LHCN-M2 (cell line): ENCODE measurements around the gene CHIA. TPM values are rescaled to one million over a fixed set of nuclear protein-coding genes. Genes with fewer than 3 reads are reported as not detected.
"Not testable (repeated sequence)": the region's sequence is repeated elsewhere in the genome, so short reads cannot be mapped to it uniquely, and the experiment has no call there.

Source experiments
- DNase-seq: peaks from one replicate; pipeline ENCODE4 v3.0.0-alpha.2; 2012; ENCODE audit warnings: low read depth
- total RNA-seq: library from RNA; depleted of rRNA; stranded (reverse); fragments of >200 nt; gene quantifications from 2 replicates; pipeline ENCODE4 v1.2.3, GENCODE V29; 2014

The CHIA gene
- total RNA-seq, 1 experiment from 2014 or later, result not detected

DNA sequence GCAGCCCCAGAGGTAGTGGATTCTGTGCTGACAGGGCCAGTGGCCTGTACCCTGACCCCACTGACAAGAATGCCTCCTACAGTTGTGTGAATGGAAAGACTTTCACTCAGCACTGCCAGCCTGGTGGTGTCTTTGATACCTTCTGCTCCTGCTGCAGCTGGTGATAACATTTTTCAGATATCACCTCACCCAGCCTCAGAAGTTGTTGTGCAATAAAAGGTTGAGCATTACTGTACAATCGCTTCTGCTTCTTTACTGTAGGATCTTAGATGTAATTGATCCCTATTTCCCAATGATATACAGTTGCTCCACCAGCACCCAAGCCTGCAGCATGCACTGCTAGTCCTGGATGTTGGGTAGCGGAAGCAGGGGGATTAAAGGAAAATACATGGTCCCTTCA lies 4.8 kb upstream of the CHIA start:
- no peak for DNase-seq

DNA sequence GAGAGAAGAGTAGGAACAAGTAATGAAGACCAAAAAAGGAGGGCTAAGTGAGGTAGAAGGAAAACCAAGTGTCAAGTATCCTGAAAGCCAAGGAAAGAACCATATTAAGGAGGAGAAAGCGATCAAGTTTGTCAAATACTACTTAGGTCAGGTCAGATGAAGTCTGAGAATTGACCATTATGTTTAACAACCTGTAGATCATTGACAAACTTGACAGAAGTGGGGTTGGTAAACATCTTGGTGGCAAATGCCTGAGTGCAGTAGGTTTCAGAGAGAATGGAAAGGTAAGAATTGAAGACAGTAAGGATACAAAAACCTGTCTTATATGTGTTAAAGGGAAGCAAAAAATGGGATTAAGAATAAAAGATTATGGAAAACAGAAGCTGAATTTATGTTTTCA lies 3.7 kb upstream of the CHIA start:
- no peak for DNase-seq

DNA sequence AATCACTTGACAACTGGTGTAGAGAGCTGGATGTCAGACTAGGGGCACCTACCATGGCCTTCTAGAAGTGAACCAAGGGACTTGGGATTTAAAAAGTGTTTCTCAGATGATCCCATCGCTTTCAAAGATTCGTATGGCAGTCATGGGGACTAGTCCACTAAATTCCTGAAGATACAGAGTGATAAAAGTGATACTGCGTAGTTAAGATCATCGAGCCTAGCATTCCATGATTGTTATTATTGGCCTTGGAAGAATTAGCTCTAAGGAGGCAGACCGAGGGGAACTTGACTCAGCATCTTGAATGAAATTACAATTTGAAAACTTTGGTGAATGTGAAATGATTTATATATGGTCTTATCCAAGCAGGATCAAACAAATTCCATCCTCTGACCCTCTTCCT lies 1.3 kb upstream of the CHIA start:
- DNase-seq, result no peak

DNA sequence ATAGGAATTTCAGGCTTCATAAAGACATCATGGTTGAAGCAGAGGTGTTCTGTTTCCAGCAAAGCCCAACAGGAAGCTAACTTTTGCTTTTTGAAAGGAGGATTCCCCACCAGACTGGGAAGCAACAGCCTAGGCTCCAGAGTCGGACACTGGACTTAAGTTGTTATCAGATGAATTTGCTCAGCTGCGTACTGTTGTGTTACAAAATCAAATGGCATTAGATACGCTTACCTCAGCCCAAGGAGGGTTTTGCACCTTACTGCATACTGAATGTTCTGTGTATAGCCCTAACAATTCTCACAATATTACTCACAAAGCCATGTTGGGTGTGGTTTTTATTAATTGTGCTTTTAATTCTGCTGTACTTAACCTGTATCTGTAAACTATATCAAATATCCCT lies 547 bp upstream of the CHIA start:
- DNase-seq, result no peak

DNA sequence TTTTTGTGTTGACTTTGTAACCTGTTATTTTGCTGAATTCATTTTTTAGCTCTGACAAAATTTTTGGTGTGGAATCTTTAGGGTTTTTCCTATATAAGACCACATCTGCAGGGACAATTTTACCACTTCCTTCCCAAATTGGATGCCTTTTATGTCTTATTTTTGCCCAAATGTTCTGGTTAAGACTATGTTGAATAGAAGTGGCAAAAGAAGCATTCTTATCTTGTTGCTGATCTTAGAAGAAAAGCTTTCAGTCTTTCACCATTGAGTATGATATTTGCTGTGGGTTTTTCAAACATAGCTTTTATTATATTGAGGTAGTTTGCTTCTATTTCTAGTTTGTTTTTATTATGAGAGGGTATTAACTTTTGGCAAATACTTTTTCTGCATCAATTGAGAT lies 3.7 kb downstream of the CHIA start:
- DNase-seq, result no peak

DNA sequence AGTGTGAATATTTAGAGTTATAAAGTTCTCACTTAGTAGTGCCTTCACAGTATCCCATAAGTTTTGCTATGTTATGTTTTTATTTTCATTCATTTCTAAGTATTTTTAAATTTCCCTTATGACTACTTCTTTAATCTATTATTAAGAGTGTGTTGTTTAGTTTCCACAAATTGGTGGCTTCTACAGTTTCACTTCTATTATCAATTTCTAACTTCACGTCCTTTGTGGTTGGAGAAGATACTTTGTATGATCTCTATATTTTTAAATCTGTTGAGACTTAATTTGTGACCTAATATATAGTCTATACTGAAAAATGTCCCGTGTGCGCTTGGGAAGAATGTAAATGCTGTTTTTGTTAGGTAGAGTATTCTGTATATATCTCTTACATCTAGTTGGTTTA lies 11.7 kb downstream of the CHIA start:
- DNase-seq, result no peak

DNA sequence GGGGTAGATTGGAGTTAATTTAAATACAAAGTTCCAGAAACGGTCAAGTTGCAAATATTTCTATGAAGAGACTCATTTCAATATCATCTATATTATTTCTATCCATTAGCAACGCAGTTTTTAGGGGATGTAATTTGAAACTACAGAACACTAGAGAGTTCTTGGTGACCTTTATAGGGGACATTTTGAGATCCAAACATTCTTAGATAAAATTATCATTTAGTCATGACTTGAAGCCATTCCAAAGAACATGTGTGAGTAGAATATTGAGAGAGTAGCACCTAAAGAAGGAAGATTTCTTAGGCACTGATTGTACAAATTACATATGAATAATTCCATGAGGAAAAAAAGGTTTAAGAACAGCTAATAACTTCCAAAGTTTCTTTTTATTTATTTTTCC lies 19.0 kb downstream of the CHIA start:
- DNase-seq, result no peak

DNA sequence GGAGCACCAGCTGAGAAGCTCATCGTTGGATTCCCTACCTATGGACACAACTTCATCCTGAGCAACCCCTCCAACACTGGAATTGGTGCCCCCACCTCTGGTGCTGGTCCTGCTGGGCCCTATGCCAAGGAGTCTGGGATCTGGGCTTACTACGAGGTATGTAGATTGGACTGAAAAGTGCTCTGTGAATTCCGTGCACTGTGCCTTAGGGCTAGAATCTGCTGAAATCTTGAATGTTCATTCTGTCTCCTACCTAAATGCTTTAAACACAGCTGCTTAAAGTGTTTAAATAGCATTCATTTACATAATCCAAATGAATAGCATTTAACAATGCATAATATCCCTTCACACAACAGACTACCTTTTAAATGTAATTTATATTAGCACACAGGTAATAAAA lies 27.9 kb downstream of the CHIA start:
- no peak for DNase-seq

DNA sequence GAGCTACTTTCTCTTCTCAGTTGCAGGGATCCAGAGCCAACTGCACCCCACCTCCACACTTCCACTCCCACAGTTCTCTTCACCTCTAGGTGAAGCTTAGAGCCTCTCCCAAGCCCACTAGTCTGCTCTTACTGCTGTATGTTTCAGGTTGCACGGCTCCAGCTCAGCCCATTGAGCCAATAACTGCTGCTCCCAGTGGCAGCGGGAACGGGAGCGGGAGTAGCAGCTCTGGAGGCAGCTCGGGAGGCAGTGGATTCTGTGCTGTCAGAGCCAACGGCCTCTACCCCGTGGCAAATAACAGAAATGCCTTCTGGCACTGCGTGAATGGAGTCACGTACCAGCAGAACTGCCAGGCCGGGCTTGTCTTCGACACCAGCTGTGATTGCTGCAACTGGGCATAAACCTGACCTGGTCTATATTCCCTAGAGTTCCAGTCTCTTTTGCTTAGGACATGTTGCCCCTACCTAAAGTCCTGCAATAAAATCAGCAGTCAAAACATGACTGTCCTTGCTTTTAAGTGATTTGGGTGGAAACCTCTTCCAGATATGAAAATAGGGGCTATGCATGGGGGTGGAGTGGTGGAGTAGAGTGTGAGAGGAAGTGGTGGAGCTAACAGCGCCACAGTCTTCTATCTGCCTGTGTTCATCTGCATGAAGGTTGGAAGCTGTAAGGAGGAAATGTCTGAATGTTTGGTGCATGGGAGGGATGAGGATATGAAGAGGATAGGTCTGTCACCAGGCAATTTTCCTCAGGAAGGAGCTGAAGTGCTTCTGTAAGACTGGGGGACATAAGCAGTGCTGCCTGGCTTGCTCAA lies 29.6 kb downstream of the CHIA start:
- DNase-seq, result peak; percentile 18

DNA sequence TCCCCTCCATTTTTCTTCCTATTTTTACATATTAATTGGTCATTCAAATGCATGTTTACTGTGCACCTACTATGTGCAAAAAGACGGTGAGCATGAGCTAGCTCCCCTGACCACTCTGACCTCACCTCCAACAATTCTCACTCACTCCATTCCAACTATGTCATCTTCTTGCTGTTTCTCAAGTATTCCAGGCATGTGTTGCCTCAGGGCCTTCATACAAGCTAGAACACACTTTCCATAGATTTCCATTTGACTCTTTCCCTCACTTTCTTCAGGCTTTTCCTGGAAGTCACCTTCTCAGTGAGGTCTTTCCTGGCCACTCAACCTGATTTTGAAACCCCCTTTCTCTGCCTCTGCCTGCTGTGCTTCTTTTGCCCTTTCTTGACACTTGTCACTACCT lies 32.6 kb downstream of the CHIA start:
- DNase-seq, result no peak

DNA sequence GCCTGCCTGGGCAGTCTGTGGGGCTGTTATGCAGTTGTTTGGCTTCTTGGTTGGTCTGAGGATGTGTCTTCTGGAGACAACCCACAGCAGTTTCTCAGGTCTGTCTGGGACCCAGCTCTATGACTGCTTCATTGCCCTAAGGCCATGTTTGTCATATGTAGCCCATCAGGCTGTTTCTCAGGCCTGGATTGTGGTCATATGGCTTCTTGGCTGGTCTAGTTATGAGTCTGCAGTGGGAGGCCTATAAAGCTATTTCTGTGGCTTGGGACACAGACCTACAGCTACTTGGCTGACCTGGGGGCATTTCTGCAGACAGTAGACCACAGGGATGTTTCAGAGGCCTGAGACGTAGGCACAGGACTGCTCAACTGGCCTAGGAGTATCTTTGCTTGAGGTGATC lies 41.5 kb downstream of the CHIA start:
- no peak for DNase-seq

DNA sequence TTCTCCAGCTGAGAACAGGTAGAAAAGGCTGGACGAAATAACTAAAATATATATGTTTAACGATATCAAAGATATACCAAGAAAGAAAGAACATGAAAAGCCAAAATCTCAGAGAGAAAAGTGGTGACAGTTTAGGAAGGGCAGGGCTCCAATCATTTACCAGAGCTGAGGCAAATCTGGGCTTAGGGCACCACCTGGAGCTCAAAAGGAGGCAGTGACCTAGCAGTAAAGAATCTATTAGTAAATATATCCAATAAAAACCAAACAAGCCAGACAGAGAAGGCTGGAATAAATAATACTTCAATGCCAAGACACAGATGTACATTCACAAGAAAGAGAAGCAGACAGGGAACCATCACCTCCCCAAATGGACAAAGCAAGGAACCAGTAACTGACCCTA lies 43.5 kb downstream of the CHIA start:
- DNase-seq, result peak; percentile 18

DNA sequence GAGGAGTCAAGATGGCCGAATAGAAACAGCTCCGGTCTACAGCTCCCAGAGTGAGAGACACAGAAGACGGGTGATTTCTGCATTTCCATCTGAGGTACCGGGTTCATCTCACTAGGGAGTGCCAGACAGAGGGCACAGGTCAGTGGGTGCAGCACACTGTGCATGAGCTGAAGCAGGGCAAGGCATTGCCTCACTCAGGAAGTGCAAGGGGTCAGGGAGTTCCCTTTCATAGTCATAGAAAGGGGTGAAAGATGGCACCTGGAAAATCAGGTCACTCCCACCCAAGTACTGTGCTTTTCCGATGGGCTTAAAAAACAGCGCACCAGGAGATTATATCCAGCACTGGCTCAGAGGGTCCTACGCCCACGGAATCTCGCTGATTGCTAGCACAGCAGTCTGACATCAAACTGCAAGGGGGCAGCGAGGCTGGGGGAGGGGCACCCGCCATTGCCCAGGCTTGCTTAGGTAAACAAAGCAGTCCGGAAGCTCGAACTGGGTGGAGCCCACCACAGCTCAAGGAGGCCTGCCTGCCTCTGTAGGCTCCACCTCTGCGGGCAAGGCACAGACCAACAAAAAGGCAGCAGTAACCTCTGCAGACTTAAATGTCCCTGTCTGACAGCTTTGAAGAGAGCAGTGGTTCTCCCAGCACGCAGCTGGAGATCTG lies 44.7 kb downstream of the CHIA start:
- DNase-seq, result not testable (repeated sequence)

DNA sequence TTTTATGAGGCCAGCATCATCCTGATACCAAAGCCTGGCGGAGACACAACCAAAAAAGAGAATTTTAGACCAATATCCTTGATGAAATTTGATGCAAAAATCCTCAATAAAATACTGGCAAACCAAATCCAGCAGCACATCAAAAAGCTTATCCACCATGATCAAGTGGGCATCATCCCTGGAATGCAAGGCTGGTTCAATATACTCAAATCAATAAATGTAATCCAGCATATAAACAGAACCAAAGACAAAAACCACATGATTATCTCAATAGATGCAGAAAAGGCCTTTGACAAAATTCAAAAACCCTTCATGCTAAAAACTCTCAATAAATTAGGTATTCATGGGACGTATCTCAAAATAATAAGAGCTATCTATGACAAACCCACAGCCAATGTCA lies 48.2 kb downstream of the CHIA start:
- not testable (repeated sequence) for DNase-seq

DNA sequence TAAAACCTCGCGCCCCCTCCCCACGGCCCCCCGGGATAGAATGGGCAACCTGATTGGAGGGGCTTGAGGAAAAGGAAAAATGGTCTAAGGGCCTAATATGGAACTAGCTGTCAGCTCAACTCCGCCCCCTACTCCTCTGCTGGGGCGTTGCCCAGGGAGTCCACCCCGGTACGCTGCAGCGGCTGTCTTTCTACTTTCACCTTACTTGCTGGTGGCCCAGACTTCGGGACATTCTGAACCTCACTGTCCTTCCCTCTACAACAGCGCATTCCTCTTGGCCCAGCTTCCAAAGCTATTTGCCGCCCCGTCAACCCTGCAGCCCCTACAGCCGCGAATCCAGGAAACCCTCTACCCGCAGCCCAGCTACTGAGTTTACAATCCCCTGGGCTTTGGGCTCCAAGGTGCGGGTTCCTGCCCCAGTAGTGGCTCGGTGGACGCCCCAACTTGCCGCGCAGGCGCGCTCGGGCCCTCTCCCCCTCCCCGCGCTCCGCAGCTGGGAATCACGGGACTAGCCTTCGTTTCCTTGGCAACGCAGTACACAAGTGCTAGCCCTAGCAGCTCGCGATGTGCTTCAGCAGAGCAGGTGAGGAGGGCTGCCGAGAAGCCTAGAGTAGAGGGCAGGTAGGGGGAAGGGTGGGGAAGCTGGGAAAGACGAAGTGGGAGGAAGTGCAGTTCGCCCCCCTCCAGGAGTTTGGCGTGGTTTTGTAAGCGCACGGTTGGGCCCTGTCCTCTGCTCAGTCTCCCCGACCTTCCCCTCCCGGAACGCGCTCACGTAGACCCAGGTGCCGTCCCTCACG lies 55.6 kb downstream of the CHIA start:
- peak; percentile 83 for DNase-seq

DNA sequence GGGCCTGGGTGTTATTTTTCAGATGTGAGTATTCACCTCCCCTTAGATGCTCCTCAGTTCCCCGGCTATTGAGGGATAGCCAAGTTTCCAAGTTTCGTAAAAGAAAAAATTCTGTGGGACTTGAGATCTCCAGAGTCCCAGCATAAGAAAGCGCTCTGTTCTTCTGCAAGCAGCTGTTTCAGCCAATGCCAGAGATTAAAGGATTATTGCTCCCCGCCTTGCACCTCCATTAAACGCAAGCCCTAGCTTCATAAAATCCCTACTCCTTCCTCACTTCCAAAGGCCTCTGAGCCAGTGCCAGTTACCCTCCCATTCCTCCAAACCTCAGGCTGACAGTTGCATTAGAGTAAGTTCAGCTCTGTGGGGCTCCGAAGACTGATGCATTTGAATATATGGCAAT lies 56.4 kb downstream of the CHIA start:
- no peak for DNase-seq

DNA sequence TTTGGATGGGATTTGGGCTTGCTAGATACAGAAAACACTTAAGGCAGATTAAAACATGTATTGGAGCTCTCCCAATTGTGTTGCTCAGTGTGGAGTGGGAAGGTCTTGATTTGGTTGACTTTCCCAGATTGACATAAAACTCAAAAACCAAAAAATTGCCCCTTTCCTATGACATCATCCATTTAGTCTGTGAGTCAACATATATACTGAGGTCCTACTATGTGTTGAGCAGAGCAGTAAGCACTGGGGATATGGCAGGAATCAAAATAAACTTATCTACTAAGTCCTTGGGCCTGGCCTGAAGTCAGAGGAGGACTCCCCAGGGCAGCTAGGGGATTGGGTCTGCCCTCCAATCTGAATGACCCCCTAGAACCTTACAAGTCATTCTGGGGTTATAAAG lies 61.0 kb downstream of the CHIA start:
- DNase-seq, result no peak

DNA sequence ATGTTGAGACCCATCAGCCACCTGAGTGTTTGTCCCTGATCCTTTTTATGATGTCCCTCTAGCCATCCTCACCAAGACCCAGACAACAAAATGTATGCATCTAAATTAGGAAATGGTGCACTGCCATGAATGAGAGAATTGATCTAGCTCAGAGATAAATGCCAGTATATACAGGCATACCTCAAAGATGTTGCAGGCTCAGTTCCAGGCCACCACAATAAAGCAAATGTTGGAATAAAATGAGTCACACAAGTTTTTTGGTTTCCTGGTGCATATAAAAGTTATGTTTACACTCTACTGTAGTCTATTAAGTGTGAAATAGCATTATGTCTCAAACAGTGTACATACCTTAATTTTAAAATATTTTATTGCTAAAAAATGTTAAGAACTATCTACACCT lies 63.9 kb downstream of the CHIA start:
- DNase-seq, result no peak

DNA sequence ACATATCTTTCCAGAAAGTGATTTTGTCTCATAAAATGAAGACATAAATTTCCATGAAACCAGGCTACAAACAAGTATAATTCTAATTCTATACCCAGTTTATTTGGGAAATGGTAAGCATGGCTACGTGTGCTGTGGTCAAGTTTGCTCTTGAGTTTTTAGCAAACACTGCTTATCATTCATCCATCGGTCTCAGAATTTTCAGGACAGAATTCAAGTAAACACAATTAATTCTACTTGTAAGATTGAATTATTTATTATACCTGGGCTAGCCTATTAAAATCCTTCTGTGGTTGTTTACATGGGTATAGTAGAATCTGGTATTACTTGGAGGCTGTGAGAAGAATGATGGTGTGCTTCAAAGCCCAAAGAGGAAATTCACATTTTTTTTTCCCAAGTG lies 68.3 kb downstream of the CHIA start:
- no peak for DNase-seq

DNA sequence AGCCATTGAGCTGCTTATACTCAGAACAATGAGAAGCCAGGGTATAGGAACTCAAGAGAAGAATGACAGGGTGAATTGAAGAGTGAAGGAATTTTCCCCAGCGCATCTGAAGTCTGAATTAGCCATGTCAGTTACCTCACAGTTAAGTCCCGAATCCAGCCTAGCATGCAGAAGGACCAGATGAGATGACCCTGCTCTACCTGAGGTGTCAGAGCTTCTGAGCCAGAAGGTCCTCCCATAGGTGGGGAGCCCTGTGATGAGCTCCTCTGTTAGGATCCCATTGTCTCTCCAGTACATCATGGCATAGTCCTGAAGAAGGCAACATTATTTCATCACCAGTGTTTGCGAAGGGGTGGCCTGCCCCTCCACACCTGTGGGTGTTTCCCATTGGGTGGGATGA lies 68.7 kb downstream of the CHIA start:
- no peak for DNase-seq

DNA sequence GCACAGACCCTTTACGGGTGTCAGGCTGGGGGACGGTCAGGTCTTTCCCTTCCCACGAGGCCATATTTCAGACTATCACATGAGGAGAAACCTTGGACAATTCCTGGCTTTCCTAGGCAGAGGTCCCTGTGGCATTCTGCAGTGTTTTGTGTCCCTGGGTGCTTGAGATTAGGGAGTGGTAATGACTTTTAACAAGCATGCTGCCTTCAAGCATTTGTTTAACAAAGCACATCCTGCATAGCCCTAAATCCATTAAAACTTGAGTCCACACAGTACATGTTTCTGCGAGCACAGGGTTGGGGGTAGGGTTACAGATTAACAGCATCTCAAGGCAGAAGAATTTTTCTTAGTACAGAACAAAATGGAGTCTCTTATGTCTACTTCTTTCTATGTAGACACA lies 69.6 kb downstream of the CHIA start:
- not testable (repeated sequence) for DNase-seq

DNA sequence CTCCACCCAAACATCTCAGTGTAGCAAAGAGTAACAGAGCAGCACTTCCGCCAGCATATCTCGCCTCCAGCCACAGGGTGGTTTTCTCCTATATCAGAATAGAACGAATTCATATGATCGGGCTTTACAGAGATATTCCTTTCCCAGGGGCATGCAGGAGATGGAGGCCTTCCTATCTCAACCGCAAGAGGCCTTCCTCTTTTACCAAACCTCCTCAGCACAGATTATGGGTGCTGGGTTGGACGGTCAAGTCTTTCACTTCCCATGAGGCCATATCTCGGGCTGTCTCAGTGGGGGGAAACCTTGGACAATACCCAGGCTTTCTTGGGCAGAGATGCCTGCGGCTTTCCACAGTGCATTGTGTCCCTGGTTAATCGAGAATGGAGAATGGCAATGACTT lies 71.1 kb downstream of the CHIA start:
- DNase-seq, result no peak

DNA sequence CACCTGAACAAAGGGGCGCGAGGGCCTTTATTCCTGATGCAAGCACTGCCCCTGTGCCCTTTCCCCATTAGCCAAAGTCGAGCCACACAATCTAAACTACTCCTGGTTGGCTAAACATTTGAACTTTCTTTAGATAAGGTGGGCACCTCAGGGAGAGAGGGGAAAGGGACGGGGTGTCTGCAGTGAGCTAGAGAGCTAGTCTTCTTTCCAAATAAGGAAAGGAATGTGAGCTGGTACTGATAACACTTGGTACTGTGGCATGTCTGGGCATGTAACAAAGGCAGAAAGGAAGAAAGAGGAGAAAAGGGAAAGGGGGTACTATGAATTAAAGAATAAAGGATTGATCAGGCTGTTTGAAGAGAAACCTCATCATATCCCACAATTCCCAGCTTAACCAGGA lies 74.0 kb downstream of the CHIA start:
- peak; percentile 55 for DNase-seq
